SK-N-SH treated with all-trans-retinoic acid at 6 μM for 48 hours (cell line): ENCODE data around the gene KXD1.

Source experiments
- ATAC-seq: fragments of 200-7000 bp; cut with Tn5 transposase; 3 replicates; pipeline ENCODE4 v1.9.1; 2020; ENCODE audit warnings: mild to moderate bottlenecking, moderate library complexity
- BACH2 ChIP-seq: fragments of 250-450 bp; sonication (Bioruptor Pico); IDR thresholded peaks from 2 replicates; pipeline ENCODE4 v1.9.0; 2021; ENCODE audit warnings: mild to moderate bottlenecking, borderline replicate concordance
- CREB5 ChIP-seq: fragments of 250-450 bp; sonication (Bioruptor Pico); IDR thresholded peaks from 2 replicates; pipeline ENCODE4 v1.5.1; 2020; ENCODE audit warnings: low read depth, mild to moderate bottlenecking, moderate library complexity
- CSDC2 ChIP-seq: fragments of 250-450 bp; sonication (Bioruptor Pico); IDR thresholded peaks from 2 replicates; pipeline ENCODE4 v1.5.0; 2020; ENCODE audit warnings: mild to moderate bottlenecking, moderate library complexity
- ESRRG ChIP-seq: fragments of 250-450 bp; sonication (Bioruptor Pico); IDR thresholded peaks from 2 replicates; pipeline ENCODE4 v1.6.1; 2021; ENCODE audit warnings: mild to moderate bottlenecking
- GLIS3 ChIP-seq: fragments of 250-450 bp; sonication (Bioruptor Pico); IDR thresholded peaks from 2 replicates; pipeline ENCODE4 v1.5.0; 2020; ENCODE audit warnings: mild to moderate bottlenecking, moderate library complexity
- ISL1 ChIP-seq: fragments of 250-450 bp; sonication (Bioruptor Pico); IDR thresholded peaks from 2 replicates; pipeline ENCODE4 v2.1.2; 2022; ENCODE audit warnings: mild to moderate bottlenecking, moderate library complexity
- OSR1 ChIP-seq: fragments of 250-450 bp; sonication (Bioruptor Pico); IDR thresholded peaks from 2 replicates; pipeline ENCODE4 v1.8.0; 2022; ENCODE audit warnings: moderate library complexity, mild to moderate bottlenecking, inconsistent platforms
- PATZ1 ChIP-seq: fragments of 250-450 bp; sonication (Bioruptor Pico); IDR thresholded peaks from 2 replicates; pipeline ENCODE4 v1.8.0; 2020; ENCODE audit warnings: mild to moderate bottlenecking, moderate library complexity, borderline replicate concordance
- POU6F1 ChIP-seq: fragments of 250-450 bp; sonication (Bioruptor Pico); IDR thresholded peaks from 2 replicates; pipeline ENCODE4 v1.8.0; 2021; ENCODE audit warnings: low read depth, mild to moderate bottlenecking, moderate library complexity, borderline replicate concordance
- SNAI2 ChIP-seq: fragments of 250-450 bp; sonication (Bioruptor Pico); IDR thresholded peaks from 2 replicates; pipeline ENCODE4 v1.5.0; 2020; ENCODE audit warnings: mild to moderate bottlenecking, moderate library complexity
- TCF4 ChIP-seq: fragments of 250-450 bp; sonication (Bioruptor Pico); IDR thresholded peaks from 2 replicates; pipeline ENCODE4 v1.8.0; 2021; ENCODE audit warnings: mild to moderate bottlenecking, moderate library complexity, borderline replicate concordance
- TOX ChIP-seq: fragments of 250-450 bp; sonication (Bioruptor Pico); IDR thresholded peaks from 2 replicates; pipeline ENCODE4 v1.8.0; 2021; ENCODE audit warnings: mild to moderate bottlenecking, moderate library complexity, borderline replicate concordance
- TSHZ2 ChIP-seq: fragments of 250-450 bp; sonication (Bioruptor Pico); IDR thresholded peaks from 2 replicates; pipeline ENCODE4 v1.5.0; 2020; ENCODE audit warnings: mild to moderate bottlenecking, moderate library complexity
- ZC3H10 ChIP-seq: fragments of 250-450 bp; sonication (Bioruptor Pico); IDR thresholded peaks from 2 replicates; pipeline ENCODE4 v1.5.1; 2021; ENCODE audit warnings: mild to moderate bottlenecking, moderate library complexity
- ZNF565 ChIP-seq: fragments of 450-650 bp; formaldehyde crosslinking; conservative IDR thresholded peaks from 2 replicates; pipeline ENCODE4 v1.5.0; 2020; ENCODE audit warnings: low read depth, mild to moderate bottlenecking, moderate library complexity
- ZNF70 ChIP-seq: fragments of 450-650 bp; formaldehyde crosslinking; IDR thresholded peaks from 2 replicates; pipeline ENCODE4 v1.5.0; 2020; ENCODE audit warnings: mild to moderate bottlenecking, moderate library complexity
- ZNF8 ChIP-seq: fragments of 450-650 bp; formaldehyde crosslinking; IDR thresholded peaks from 2 replicates; pipeline ENCODE4 v1.5.0; 2020; ENCODE audit warnings: mild to moderate bottlenecking, moderate library complexity

Gene KXD1

GRCh38 chr19:18558604-18559003, 934 bp downstream of the KXD1 start:
- TF ChIP-seq ESRRG (CRISPR knock-in tag), result no peak
- TF ChIP-seq CREB5 (CRISPR knock-in tag), result no peak
- no peak for TF ChIP-seq ZNF565 (CRISPR knock-in tag)
- TF ChIP-seq SNAI2, result no peak
- no peak for TF ChIP-seq TCF4 (CRISPR knock-in tag)
- TF ChIP-seq PATZ1, result no peak
- no peak for TF ChIP-seq OSR1
- no peak for TF ChIP-seq TOX (CRISPR knock-in tag)
- no peak for TF ChIP-seq ZNF70 (CRISPR knock-in tag)
- TF ChIP-seq ISL1, result no peak
- TF ChIP-seq TSHZ2 (CRISPR knock-in tag), result no peak
- TF ChIP-seq ZNF8, result no peak
- TF ChIP-seq ZC3H10 (CRISPR knock-in tag), result no peak
- no peak for TF ChIP-seq POU6F1 (CRISPR knock-in tag)
- ATAC-seq, result no peak

GRCh38 chr19:18559685-18560084, 2.0 kb downstream of the KXD1 start:
- no peak for TF ChIP-seq ZNF565 (CRISPR knock-in tag)
- TF ChIP-seq GLIS3 (CRISPR knock-in tag), result no peak
- TF ChIP-seq POU6F1 (CRISPR knock-in tag), result no peak
- TF ChIP-seq BACH2, result no peak
- no peak for TF ChIP-seq ISL1
- no peak for TF ChIP-seq PATZ1
- no peak for TF ChIP-seq TSHZ2 (CRISPR knock-in tag)
- TF ChIP-seq CSDC2 (CRISPR knock-in tag), result no peak
- no peak for ATAC-seq
